Endothelial cell (in vitro differentiated cells): ENCODE data around the gene CUTA. TPM values are rescaled to one million over a fixed set of nuclear protein-coding genes. Genes with fewer than 3 reads are reported as not detected.

Experiments used
- DNase-seq: peaks from one replicate; pipeline ENCODE4 v3.0.0; 2021; ENCODE audit warnings: low spot score
- H3K27ac Mint-ChIP-seq: one replicate; pipeline ENCODE4 v1.8.0; 2021; ENCODE audit warnings: mixed read lengths, inconsistent platforms; ENCODE audit not compliant: unreplicated experiment
- H3K27me3 Mint-ChIP-seq: one replicate; pipeline ENCODE4 v1.8.0; 2021; ENCODE audit warnings: mild to moderate bottlenecking, moderate library complexity, mixed read lengths, inconsistent platforms; ENCODE audit not compliant: unreplicated experiment
- H3K36me3 Mint-ChIP-seq: one replicate; pipeline ENCODE4 v1.8.0; 2021; ENCODE audit warnings: mild to moderate bottlenecking, low read depth, mixed read lengths, inconsistent platforms; ENCODE audit not compliant: unreplicated experiment
- H3K4me1 Mint-ChIP-seq: one replicate; pipeline ENCODE4 v1.8.0; 2021; ENCODE audit warnings: mild to moderate bottlenecking, mixed read lengths, inconsistent platforms; ENCODE audit not compliant: unreplicated experiment
- H3K4me3 Mint-ChIP-seq: one replicate; pipeline ENCODE4 v1.8.0; 2021; ENCODE audit warnings: mild to moderate bottlenecking, mixed read lengths, inconsistent platforms; ENCODE audit not compliant: unreplicated experiment
- H3K9me3 Mint-ChIP-seq: one replicate; pipeline ENCODE4 v1.8.0; 2021; ENCODE audit warnings: mixed read lengths, inconsistent platforms; ENCODE audit not compliant: unreplicated experiment
- CTCF ChIP-seq: fragments of 200-600 bp; sonication (generic); IDR thresholded peaks from one replicate; pipeline ENCODE4 v1.5.0; 2021; ENCODE audit warnings: antibody characterized with exemption; ENCODE audit not compliant: unreplicated experiment
- total RNA-seq: library from RNA; stranded (reverse); fragmentation: NEBNext Ultra II Directional; extraction: Animal tissue kit (Norgen Biotek cat#: 25700); gene quantifications from one replicate; pipeline ENCODE4 v1.2.1, GENCODE V29; 2021; ENCODE audit not compliant: unreplicated experiment

CUTA gene
- total RNA-seq, 1 donor from 2014 or later, result 163 TPM

GRCh38 chr6:33428224-33428965 is 10.5 kb upstream of the CUTA start:
- H3K4me1 Mint-ChIP-seq, result peaks cover 73% of the 10 kb centered on the region
- peak overlapping the region; percentile 96 for H3K27ac Mint-ChIP-seq
- peaks cover 20% of the 10 kb centered on the region for H3K27me3 Mint-ChIP-seq
- H3K4me3 Mint-ChIP-seq, result peak overlapping the region; percentile 98
- TF ChIP-seq CTCF, result peak; percentile 63
- DNase-seq, result peak; percentile 51
- peaks cover 9% of the 10 kb centered on the region for H3K36me3 Mint-ChIP-seq
- H3K9me3 Mint-ChIP-seq, result no peaks in the 10 kb centered on the region

DNA sequence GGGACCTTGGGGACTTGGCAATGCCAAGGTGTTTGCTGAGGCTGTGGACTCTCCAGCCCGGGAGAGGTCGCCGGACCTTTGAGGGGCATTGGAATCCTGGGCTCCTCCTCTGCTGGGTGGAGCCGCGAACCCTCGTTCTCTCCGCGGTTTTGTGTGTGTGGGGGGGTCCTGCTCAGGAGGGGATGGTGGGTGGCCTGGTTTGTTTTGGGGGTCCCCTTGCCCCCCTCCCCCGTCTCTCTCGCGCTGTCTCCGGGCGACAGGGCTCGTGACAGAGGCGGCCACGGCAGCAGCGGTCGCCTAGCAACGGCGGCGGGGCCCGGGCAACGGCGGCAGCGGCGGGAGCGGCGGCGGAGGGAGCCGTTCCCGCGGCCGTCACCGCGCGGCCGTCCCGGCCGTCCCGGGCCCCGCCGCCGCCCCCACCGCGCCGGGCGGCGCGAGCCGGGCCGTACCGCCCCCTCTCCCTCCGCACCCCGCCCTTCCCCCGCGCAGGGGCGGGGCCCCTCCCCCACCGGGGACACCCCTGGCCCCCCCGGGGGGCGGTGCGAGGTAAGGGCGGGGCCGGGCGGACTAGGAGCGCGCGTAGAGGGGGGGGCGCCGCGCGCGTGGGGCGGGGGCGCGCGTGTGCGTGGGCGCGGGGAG is 9.8 kb upstream of the CUTA start:
- DNase-seq, result peak; percentile 54
- Mint-ChIP-seq H3K36me3 (peaks cover 9% of the 10 kb centered on the region), H3K9me3 (no peaks in the 10 kb centered on the region), H3K27me3 (peaks cover 20% of the 10 kb centered on the region), H3K4me1 (peaks cover 68% of the 10 kb centered on the region), H3K4me3 (peak overlapping the region; percentile 95), H3K27ac (peak overlapping the region; percentile 97)
- no peak for TF ChIP-seq CTCF

GRCh38 chr6:33426590-33427511 is 8.9 kb upstream of the CUTA start:
- Mint-ChIP-seq H3K27ac (peak overlapping the region; percentile 97), H3K4me1 (peaks cover 60% of the 10 kb centered on the region), H3K4me3 (peak overlapping the region; percentile 95), H3K36me3 (peaks cover 9% of the 10 kb centered on the region), H3K27me3 (peaks cover 20% of the 10 kb centered on the region), H3K9me3 (no peaks in the 10 kb centered on the region)
- no peak for DNase-seq
- no peak for TF ChIP-seq CTCF

DNA sequence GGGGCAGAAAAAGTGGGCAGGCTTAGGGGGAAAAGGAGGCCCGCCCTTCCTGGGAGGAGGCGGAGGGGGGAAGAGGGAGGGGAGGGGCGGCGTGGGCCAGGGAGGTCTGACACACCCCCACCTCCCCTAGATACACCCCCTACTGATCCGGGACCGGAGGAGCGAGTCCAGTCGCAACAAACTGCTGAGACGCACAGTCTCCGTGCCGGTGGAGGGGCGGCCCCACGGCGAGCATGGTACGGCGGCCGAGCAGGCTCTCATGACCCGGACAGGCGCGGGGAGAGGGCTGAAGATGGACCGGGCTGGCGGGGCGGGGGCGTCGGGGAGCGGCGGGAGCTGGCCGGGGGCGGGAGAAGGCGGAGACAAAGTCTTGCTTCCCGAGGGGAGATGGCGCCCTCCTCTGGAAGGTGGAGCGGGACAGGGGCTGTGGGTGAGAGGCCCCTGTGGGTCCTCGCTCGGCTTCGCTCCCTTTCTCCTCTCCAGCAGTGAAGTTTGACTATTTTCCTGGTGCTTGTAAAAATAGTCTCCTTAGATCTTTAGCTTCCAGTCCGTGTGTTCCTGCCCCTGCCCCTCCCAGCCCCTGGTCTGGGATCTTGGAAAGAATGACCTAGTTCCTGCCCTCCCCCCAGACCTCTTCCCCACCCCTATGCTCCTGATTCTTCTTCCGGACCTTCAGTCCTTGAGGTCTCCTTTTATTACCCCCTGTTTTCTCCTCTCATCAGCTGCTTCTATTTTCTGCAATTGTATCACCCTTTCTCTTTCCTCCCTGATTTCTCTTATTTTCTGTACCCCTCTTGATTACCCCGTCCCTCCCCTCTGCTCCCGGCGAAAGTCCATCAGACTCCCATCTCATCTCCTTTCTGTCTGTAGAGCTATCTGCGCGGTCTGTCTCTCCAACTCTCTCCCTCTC is 8.0 kb upstream of the CUTA start:
- Mint-ChIP-seq H3K4me3 (peak overlapping the region; percentile 95), H3K27me3 (peaks cover 20% of the 10 kb centered on the region), H3K9me3 (no peaks in the 10 kb centered on the region), H3K4me1 (peaks cover 57% of the 10 kb centered on the region), H3K27ac (peak overlapping the region; percentile 97), H3K36me3 (peaks cover 9% of the 10 kb centered on the region)
- DNase-seq, result peak; percentile 92
- TF ChIP-seq CTCF, result peak; percentile 53
